ENCODE results near the gene OR5A1. TPM values are rescaled to one million over a fixed set of nuclear protein-coding genes. Genes with fewer than 3 reads are reported as not detected.

The OR5A1 gene
- total RNA-seq, 1 experiment from 2014 or later = not detected

GRCh38 chr11:59423835-59424234 lies 12.4 kb upstream of the OR5A1 start:
- H3K9me2 ChIP-seq (ENCODE audit: insufficient read depth) = no peaks in the 10 kb centered on the region; the same call in 1 of the 2 replicates
- BruUV-seq (replicated peaks) = no TSS peak
- H3K36me3 ChIP-seq (ENCODE audit: low read depth) = no peaks in the 10 kb centered on the region
- H2AFZ ChIP-seq = no peak overlapping the region
- DNase-seq = no peak
- CTCF ChIA-PET = no interaction called here
- H3K27me3 ChIP-seq (ENCODE audit: insufficient read depth, low read depth) = 0 out of 2 replicates have a peak, but pooled peaks cover 5% of the 10 kb centered on the region
- POLR2A ChIA-PET (ENCODE audit: unreplicated experiment) = no interaction called here
- H3K79me2 ChIP-seq (ENCODE audit: low read depth) = no peaks in the 10 kb centered on the region
- H4K20me1 ChIP-seq (ENCODE audit: insufficient read depth) = no peaks in the 10 kb centered on the region
- H3K4me3 ChIP-seq = no peak overlapping the region
- H3F3A ChIP-seq (ENCODE audit: insufficient read depth, low read depth) = no peaks in the 10 kb centered on the region
- TF ChIP-seq EZH2 (IDR thresholded peaks at IDR 0.05; ENCODE audit: low read depth) (no peak), CTCF (conservative IDR thresholded peaks at IDR 0.05) (no peak)
- H3K9me3 ChIP-seq (ENCODE audit: insufficient read depth, low read depth) = no peaks in the 10 kb centered on the region; the same call in 1 of the 2 replicates
- no peaks in the 10 kb centered on the region for H3K4me1 ChIP-seq (replicated peaks; ENCODE audit: insufficient read depth)
- intact Hi-C loops (cut with micrococcal nuclease; ENCODE audit: unreplicated experiment) = no loop called here
- no peak overlapping the region for H3K27ac ChIP-seq
- no peak overlapping the region for H3K4me2 ChIP-seq

GRCh38 chr11:59425131-59425530 lies 11.1 kb upstream of the OR5A1 start:
- Histone ChIP-seq H3F3A (ENCODE audit: insufficient read depth, low read depth) (no peaks in the 10 kb centered on the region), H3K27ac (no peak overlapping the region), H3K27me3 (ENCODE audit: insufficient read depth, low read depth) (no peaks in the 10 kb centered on the region), H2AFZ (no peak overlapping the region), H3K9me3 (ENCODE audit: insufficient read depth, low read depth) (no peaks in the 10 kb centered on the region; the same call in 1 of the 2 replicates), H3K4me2 (no peak overlapping the region), H3K79me2 (ENCODE audit: low read depth) (no peaks in the 10 kb centered on the region), H3K4me3 (no peak overlapping the region), H3K9me2 (ENCODE audit: insufficient read depth) (no peaks in the 10 kb centered on the region; the same call in 1 of the 2 replicates), H3K36me3 (ENCODE audit: low read depth) (no peaks in the 10 kb centered on the region), H4K20me1 (ENCODE audit: insufficient read depth) (no peaks in the 10 kb centered on the region), H3K4me1 (replicated peaks; ENCODE audit: insufficient read depth) (no peaks in the 10 kb centered on the region)
- DNase-seq = no peak
- no TSS peak for BruUV-seq (replicated peaks)
- CTCF ChIA-PET = interaction anchor here (0.6 kb wide), 1 partner anchor 1758 kb away, joined by 4 read pairs; no protein-coding TSS in a partner anchor
- POLR2A ChIA-PET (ENCODE audit: unreplicated experiment) = no interaction called here
- intact Hi-C loops (cut with micrococcal nuclease; ENCODE audit: unreplicated experiment) = no loop called here
- no peak for TF ChIP-seq EZH2 (IDR thresholded peaks at IDR 0.05; ENCODE audit: low read depth)
- no peak for TF ChIP-seq CTCF (conservative IDR thresholded peaks at IDR 0.05)

DNA sequence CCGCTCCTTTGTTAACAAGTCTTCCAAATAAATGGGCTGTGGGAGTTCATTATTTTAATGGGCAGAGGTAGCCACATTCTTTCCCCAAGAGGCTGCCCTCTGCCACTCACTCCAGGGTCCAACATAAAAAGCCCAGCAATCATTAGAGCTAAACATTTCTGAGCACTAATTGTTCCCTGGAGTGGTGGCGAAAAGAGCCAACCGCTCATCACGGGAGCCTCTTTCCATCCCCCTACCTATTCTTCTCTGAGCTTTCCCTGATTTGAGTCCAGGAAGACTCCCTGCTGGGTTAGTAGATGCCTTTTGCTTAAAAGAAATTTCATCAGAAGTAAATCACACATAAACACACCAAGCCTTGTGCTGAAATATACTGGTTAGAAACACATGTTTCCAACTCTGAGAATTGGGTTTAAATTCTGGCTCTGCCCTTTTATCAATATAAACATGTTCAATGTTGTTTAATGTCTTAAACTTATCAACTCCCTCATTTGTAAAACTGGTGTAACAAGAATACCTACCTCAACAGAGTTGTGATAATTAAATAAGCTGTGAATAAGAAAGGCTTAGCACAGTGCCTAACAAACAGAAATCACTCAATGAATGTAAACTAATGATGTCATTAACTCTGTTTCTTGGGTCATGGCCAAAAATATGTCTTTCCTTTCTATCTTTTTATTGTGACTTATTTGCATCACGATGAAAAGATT lies 9.8 kb upstream of the OR5A1 start, which contains the start of gene OR5A2:
Gene OR5A2, minus strand, starts transcription at position 53 of the 707 bp plus-strand sequence. CDS start 3,460 bp downstream, outside the sequence.
- POLR2A ChIA-PET (ENCODE audit: unreplicated experiment) = no interaction called here
- DNase-seq = no peak
- H3F3A ChIP-seq (ENCODE audit: insufficient read depth, low read depth) = no peaks in the 10 kb centered on the region
- CTCF ChIA-PET = no interaction called here
- intact Hi-C loops (cut with micrococcal nuclease; ENCODE audit: unreplicated experiment) = no loop called here
- H3K36me3 ChIP-seq (ENCODE audit: low read depth) = no peaks in the 10 kb centered on the region
- no peaks in the 10 kb centered on the region; the same call in 1 of the 2 replicates for H3K9me2 ChIP-seq (ENCODE audit: insufficient read depth)
- no peaks in the 10 kb centered on the region; the same call in 1 of the 2 replicates for H3K9me3 ChIP-seq (ENCODE audit: insufficient read depth, low read depth)
- H3K79me2 ChIP-seq (ENCODE audit: low read depth) = no peaks in the 10 kb centered on the region
- H3K4me2 ChIP-seq = no peak within 1 kb of the TSS
- H4K20me1 ChIP-seq (ENCODE audit: insufficient read depth) = no peaks in the 10 kb centered on the region
- no peak within 1 kb of the TSS for H3K27ac ChIP-seq
- H3K4me1 ChIP-seq (replicated peaks; ENCODE audit: insufficient read depth) = no peaks in the 10 kb centered on the region
- TF ChIP-seq EZH2 (IDR thresholded peaks at IDR 0.05; ENCODE audit: low read depth) (no peak), CTCF (conservative IDR thresholded peaks at IDR 0.05) (no peak)
- H3K4me3 ChIP-seq = no peak within 1 kb of the TSS
- no peaks in the 10 kb centered on the region for H3K27me3 ChIP-seq (ENCODE audit: insufficient read depth, low read depth)
- no TSS peak for BruUV-seq (replicated peaks)
- no peak within 1 kb of the TSS for H2AFZ ChIP-seq
